ENCODE measurements around the gene NQO2. TPM values are rescaled to one million over a fixed set of nuclear protein-coding genes. Genes with fewer than 3 reads are reported as not detected.

The NQO2 gene
- total and polyA plus RNA-seq, 2 donors from 2014 or later, result 37.0 to 291 TPM

DNA sequence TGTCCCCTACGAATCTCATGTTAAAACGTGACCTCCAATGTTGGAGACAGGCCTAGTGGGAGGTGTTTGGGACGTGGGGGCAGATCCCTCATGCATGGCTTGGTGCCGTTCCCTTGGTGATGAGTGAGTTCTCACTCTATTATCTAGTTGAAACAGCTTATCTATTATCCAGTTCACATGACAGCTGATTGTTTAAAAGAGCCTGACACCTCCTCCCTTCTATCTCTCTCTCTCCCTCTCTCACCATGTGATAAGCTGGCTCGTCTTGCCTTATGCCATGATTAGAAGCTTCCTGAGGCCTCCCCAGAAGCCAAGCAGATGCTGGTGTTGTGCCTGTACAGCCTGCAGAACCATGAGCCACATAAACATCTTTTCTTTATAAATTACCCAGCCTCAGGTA, 35.7 kb downstream of the NQO2 start:
- DNase-seq (no peak), FAIRE-seq (no peak)
- Histone ChIP-seq H3K9me3 (ENCODE audit: control insufficient read depth in 2 of 3, insufficient read depth in 1 of 3, low read length in 3 of 3) (no peaks in the 10 kb centered on the region), H3K4me1 (ENCODE audit: control insufficient read depth in 2 of 3, insufficient read depth in 2 of 3, low read depth in 1 of 3, low read length in 3 of 3) (no peaks in the 10 kb centered on the region), H3K4me3 (ENCODE audit: low read length in 3 of 3) (no peak overlapping the region), H3K27ac (ENCODE audit: low read depth in 2 of 2, low read length in 2 of 2) (no peak overlapping the region), H3K9ac (ENCODE audit: low read length in 3 of 3) (no peak overlapping the region), H3K27me3 (ENCODE audit: control insufficient read depth, insufficient read depth, low read length) (no peaks in the 10 kb centered on the region), H3K36me3 (ENCODE audit: control insufficient read depth in 2 of 3, insufficient read depth in 3 of 3, low read length in 3 of 3) (no peaks in the 10 kb centered on the region)
- TF ChIP-seq, protein P1, sequence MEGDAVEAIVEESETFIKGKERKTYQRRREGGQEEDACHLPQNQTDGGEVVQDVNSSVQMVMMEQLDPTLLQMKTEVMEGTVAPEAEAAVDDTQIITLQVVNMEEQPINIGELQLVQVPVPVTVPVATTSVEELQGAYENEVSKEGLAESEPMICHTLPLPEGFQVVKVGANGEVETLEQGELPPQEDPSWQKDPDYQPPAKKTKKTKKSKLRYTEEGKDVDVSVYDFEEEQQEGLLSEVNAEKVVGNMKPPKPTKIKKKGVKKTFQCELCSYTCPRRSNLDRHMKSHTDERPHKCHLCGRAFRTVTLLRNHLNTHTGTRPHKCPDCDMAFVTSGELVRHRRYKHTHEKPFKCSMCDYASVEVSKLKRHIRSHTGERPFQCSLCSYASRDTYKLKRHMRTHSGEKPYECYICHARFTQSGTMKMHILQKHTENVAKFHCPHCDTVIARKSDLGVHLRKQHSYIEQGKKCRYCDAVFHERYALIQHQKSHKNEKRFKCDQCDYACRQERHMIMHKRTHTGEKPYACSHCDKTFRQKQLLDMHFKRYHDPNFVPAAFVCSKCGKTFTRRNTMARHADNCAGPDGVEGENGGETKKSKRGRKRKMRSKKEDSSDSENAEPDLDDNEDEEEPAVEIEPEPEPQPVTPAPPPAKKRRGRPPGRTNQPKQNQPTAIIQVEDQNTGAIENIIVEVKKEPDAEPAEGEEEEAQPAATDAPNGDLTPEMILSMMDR (IDR thresholded peaks at IDR 0.05; ENCODE audit: borderline replicate concordance, extremely low read depth, insufficient read depth), result no peak
- intact Hi-C loops (cut with DNase I), result no loop called here

DNA sequence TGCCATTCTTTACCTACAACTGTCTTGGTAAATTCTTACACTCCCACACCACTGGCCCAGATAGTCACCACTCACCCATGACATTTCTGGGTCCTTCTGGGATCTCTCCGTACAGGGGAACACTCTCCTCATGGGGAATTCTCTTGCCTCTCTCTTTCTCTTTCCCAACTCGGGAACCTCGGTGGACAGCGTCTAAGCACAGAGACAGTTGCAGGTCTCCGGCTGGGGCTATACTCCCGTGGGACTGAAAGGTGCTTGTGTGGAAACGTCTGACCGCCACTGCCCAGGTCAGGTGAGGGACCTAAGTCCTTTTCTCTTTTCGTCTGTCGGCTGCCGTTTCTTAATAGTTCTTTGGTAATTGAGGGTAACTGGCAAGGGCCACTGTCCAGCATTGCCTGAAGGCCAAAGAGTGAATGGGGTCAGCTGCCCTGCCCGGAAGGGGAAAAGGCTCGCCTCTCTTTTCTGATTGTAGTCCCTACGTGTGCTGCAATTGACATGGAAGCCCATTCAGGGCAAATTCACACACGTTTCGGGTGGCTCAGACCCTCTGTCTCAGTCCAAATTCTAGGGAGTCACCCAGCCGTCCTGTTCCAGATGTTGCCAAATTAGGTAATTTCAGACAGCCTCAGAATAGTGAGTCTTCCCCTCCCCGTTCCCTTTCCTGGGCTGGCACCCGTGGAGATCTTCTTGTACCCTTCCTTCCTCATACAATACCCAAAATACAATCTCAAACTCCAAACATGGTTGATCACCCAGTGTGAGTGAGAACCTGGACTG, 37.4 kb downstream of the NQO2 start:
- TF ChIP-seq, protein P1 (IDR thresholded peaks at IDR 0.05; ENCODE audit: borderline replicate concordance, extremely low read depth, insufficient read depth), result no peak
- H3K36me3 ChIP-seq (ENCODE audit: control insufficient read depth in 2 of 3, insufficient read depth in 3 of 3, low read length in 3 of 3), result no peaks in the 10 kb centered on the region
- H3K9me3 ChIP-seq (ENCODE audit: control insufficient read depth in 2 of 3, insufficient read depth in 1 of 3, low read length in 3 of 3), result no peaks in the 10 kb centered on the region
- H3K27me3 ChIP-seq (ENCODE audit: control insufficient read depth, insufficient read depth, low read length), result no peaks in the 10 kb centered on the region
- H3K27ac ChIP-seq (ENCODE audit: low read depth in 2 of 2, low read length in 2 of 2), result no peak overlapping the region
- DNase-seq (no peak), FAIRE-seq (no peak)
- H3K4me3 ChIP-seq (ENCODE audit: low read length in 3 of 3), result no peak overlapping the region
- no peak overlapping the region for H3K9ac ChIP-seq (ENCODE audit: low read length in 3 of 3)
- intact Hi-C loops (cut with DNase I), result no loop called here
- no peaks in the 10 kb centered on the region for H3K4me1 ChIP-seq (ENCODE audit: control insufficient read depth in 2 of 3, insufficient read depth in 2 of 3, low read depth in 1 of 3, low read length in 3 of 3)

DNA sequence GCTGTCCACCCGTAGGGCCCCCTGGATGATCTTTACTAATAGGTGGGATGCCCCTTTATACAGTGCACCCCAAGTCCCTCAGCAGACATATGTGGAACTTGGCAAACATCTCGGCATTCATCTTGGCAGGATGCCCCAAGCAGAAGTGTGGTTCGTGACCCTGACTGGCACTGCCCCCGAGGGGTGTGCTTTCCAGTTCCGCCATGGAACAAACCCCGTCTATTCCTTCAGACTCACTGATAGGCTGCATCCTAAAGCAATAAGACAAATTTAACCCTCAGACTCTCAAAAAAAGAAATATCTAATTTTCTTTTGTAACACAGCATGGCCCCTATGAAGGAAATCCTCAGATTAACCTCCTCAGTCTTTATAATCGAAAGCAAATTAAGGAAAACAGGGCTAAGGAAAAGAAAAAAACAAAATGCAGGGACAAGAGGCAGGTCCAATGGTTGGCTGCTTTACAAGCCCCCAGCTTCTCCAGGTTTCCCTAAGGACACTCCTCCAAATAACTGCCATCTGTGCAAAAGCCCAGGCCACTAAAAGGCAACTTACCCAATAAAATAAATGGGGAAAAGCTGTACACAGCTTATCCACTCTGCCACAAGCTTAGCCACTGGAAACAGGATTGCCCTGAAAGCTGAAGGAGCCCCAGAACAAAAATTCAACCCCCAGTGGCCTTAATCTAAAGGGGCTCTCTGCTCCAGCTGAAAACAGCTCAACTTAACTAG, 38.1 kb downstream of the NQO2 start:
- TF ChIP-seq, protein P1 (IDR thresholded peaks at IDR 0.05; ENCODE audit: borderline replicate concordance, extremely low read depth, insufficient read depth), result no peak
- no peaks in the 10 kb centered on the region for H3K27me3 ChIP-seq (ENCODE audit: control insufficient read depth, insufficient read depth, low read length)
- H3K4me1 ChIP-seq (ENCODE audit: control insufficient read depth in 2 of 3, insufficient read depth in 2 of 3, low read depth in 1 of 3, low read length in 3 of 3), result no peaks in the 10 kb centered on the region
- no peak overlapping the region for H3K27ac ChIP-seq (ENCODE audit: low read depth in 2 of 2, low read length in 2 of 2)
- no peak overlapping the region for H3K9ac ChIP-seq (ENCODE audit: low read length in 3 of 3)
- FAIRE-seq (no peak), DNase-seq (no peak)
- intact Hi-C loops (cut with DNase I), result no loop called here
- no peaks in the 10 kb centered on the region for H3K36me3 ChIP-seq (ENCODE audit: control insufficient read depth in 2 of 3, insufficient read depth in 3 of 3, low read length in 3 of 3)
- no peak overlapping the region for H3K4me3 ChIP-seq (ENCODE audit: low read length in 3 of 3)
- H3K9me3 ChIP-seq (ENCODE audit: control insufficient read depth in 2 of 3, insufficient read depth in 1 of 3, low read length in 3 of 3), result no peaks in the 10 kb centered on the region
